GM19372 (cell line): ENCODE measurements around the gene EFCAB11.

Experiments used
- ATAC-seq: cut with Tn5 transposase; IDR thresholded peaks from one replicate; pipeline ENCODE4 v1.9.1; 2021; ENCODE audit warnings: mild to moderate bottlenecking, low read depth, moderate library complexity; ENCODE audit not compliant: unreplicated experiment

EFCAB11 gene

DNA sequence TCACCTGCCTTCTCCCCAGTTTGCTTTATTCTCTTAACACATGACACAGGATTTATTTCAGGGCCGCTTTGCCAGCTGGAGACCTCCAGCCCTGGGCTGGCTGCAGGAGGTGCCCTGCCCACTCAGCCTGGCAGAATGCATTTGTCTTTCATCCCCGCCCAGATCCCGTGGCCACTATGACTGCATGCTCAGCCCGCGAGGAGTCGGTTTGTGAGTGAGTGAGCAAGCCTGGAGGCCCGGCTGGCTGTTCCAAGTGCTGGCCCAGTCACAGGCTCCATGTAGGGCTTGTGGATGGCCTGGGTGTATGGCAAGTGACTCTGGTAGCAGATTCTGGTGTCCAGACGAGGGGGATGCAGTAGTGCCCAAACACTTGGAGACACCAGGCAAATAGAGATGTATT lies 3.3 kb upstream of the EFCAB11 start:
- ATAC-seq = no peak

DNA sequence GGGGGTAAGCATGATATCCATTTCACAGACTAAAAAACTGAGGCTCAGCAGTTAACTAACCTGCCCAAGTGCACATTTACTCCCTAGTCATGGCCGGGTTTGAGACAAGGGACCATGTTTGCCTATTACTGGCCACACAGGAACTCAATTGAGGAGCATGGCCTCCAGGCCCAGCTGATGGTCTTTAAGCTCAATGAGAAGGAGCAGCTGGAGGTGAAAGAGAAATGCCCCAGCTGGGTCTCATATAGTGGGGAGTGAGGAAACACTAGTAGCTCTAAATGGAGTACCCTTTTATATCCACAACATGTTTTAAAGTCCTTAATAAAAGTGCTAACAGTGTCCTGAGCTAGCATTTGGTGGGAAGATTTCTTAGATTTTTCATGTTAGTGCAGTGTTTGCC lies 2.8 kb upstream of the EFCAB11 start:
- ATAC-seq = no peak

DNA sequence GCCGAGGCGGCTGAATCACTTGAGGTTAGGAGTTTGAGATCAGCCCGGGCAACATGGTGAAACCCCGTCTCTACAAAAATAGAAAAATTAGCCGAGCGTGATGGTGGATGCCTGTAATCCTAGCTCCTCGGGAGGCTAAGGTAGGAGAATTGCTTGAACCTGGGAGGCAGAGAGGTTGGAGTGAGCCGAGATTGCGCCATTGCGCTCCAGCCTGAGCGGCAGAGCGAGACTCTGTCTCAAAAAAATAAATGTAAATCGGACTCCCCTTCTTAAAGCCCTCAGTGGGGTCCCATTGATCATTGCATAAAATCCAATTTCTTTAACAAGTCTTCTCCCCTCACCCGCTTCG lies 2.1 kb upstream of the EFCAB11 start:
- no peak for ATAC-seq

DNA sequence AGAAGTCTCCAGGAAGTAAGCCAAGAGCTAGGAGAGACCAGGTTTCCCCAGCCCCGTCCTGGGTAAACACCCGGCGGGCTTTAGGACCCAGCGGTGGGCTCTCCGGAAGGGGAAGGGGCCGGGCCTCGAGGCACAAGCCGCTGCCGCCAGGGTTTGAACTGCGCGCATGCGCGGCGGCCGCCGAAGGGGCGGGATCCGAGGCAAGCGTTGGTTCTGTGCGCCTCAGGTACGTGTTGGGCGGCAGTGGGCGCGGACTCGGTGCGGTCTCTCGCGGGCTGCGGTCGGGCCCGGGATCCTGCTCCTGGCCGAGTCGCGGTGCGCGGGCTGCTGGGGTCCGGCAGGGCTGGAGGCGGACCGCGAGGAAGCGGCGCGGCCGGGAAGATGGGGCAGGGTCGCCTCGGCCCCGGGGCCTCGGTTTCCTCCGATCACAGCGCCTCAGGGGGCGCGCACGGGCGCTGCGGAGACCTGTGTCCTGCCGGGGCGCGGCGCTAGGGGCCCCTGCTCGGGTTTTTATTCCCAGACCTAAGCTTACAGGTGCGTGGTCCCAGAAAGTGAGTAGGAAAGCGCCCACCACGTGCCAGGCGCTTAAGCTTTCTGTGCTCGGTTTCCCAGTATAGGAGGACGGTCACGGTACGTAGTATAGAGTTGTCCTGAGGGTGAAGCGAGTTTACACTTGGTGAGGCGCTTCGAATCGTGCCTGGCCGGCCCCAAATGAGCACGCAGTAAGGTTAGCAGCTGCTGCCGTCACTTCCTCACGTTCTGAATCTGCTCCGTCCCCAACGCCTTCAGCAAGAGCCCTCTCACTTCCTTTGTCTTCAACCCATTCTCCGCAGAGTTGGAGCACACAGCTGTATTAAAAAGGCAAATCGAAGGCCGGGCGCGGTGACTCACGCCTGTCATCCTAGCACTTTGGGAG lies 1.5 kb upstream of the EFCAB11 start, which contains the start of gene TDP1:
Gene TDP1 (plus strand): TSS at position 183 of the 916 bp plus-strand sequence. CDS start 7,188 bp downstream, outside the sequence.
- peak; percentile 61 for ATAC-seq

DNA sequence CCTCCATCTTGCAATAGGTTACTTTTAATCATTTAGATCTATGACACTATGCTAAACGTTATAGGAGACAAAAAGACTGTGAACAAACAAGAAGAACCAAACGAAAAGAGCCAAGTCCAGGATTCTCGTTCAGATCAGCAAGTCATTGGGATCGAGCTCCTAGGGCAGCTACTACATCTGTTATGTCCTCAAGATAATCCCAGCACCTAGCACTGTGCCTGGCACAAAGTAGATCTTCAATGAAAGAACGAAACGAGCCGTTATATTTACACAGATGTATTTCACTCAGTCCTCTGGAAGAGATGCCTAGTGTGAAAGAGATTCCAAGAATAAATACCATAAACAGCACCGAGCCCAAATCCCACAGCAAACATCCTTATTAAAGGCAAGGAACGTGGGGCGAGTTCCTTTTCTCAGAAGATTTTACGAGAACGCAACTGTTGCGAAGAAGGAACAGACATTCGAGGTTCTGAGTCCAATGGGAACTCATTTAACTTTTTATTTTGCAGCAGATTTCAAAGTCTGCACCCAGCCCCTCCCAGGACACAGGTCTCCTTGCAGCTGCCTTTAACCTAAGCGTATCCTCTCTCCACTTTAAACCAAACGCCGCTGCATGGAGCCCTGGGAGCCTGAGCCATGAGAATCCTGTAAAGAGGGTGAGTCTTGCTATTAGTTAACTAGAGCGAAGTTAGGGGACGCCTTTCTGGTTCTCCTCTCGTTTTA lies 653 bp upstream of the EFCAB11 start:
- peak; percentile 14 for ATAC-seq

DNA sequence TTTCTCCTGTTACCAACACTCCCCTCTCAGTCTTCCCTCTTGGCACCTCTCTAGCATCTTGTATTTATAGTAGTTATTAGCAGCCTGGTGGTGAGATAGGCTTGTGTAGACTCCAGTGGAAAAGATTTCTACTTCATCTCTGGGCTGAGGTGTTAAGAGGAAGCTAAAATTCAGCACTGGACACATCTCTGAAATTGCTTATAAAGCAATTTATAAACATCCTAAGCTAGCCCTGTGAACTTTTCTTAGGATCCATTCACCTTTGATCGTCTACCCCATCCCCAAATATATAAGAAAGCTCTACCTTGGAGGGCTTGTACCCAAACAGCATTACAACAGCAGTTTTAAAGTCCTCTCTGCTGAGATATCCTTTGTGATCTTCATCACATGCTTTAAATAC lies 928 bp downstream of the EFCAB11 start:
- no peak for ATAC-seq

DNA sequence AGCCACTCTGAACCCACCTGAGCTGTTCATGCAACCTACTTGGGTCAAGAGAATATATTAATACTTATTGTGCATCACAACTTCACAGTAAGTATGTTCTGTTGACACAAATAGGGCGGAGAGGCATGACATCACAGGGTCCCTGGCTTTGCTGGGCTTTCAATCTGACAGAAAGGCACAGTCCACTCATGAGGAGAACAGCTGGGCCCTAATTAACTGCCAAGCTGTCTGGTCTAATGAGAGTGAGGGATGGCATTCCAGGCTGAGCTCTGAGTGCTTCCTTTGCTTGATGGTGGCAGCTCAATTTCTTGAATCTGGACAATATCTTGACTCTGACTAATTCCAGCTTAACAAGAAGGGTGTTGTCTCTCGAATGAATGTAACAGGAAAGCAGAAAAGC lies 2.0 kb downstream of the EFCAB11 start:
- ATAC-seq = no peak

DNA sequence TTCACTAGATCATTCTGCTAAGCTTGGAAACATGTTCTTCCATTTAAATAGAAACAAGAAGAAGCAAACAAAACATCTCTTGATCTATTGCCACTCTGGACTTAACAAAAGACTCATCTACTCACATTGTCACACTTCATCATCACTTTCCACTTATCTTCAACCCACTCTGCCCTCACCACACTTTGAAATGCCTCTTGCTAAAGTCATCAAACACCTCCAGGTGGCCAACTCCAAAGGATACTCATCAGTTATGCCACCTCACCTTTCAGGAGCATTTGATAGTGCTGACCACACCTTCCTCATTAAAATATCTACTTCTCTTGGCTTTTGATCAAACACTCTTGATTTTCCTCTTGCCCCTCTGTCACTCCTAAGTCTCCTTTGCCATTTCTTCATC lies 7.2 kb downstream of the EFCAB11 start:
- ATAC-seq = no peak

DNA sequence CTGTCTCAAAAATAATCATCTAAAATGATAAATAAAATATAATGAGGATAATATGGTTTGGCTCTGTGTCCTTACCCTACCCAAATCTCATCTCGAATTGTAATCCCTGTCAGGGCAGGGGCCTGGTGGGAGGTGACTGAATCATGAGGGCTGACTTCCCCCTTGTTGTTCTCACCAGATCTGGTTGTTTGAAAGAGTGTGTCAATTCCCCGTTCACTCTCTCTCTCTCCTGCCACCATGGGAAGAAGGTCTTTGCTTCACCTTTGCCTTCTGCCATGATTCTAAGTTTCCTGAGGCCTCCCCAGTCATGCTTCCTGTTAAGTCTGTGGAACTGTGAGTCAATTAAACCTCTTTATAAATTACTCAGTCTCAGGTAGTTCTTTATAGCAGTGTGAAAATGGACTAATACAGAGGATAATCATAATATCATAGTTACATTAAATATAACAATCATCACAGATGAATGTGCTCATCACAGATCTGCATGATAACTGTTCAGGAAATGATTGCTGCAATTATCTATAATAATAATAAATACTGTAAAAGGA lies 12.6 kb downstream of the EFCAB11 start:
- no peak for ATAC-seq

DNA sequence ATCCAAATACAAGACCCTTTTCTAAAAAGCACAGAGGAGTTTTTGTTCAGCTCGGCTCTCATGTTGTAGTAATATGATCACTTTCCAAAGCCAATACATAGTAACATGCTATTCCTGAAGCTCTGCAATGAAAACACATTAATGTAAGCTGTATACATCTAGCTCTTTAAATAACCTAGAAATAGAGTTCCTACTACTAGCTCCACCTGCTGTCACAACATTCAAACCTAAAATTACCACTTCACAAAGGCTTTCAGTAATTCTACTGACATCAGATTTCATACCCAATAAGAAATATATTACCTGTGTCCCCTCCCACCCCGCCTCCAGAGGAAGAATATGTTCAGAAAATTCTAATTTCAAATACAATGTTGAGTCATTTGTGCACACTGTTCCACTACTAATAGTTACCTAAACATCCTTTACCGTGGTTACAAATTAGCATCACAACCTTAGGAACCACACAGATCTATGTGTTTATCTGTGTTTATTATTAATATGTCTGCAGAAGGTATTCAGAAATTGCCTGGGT lies 17.8 kb downstream of the EFCAB11 start:
- no peak for ATAC-seq

DNA sequence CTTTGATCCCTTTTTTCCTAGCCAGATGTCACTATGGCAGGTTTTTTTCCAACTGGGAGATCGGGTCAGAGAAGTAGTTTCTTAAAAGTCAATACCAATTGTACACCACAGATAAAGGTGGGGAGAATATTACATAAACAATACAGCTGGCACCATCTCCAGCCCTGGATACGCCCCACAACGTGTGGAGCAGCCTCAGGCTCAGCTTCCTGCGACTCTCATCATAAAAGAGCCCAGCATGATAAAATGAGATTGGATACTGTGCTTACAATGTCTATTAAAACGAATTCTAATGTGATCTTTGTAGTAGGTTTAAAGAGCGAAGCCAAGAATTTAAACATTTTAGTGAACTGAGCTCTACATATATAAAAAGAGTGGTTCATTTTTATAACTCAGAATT lies 21.5 kb downstream of the EFCAB11 start:
- no peak for ATAC-seq

DNA sequence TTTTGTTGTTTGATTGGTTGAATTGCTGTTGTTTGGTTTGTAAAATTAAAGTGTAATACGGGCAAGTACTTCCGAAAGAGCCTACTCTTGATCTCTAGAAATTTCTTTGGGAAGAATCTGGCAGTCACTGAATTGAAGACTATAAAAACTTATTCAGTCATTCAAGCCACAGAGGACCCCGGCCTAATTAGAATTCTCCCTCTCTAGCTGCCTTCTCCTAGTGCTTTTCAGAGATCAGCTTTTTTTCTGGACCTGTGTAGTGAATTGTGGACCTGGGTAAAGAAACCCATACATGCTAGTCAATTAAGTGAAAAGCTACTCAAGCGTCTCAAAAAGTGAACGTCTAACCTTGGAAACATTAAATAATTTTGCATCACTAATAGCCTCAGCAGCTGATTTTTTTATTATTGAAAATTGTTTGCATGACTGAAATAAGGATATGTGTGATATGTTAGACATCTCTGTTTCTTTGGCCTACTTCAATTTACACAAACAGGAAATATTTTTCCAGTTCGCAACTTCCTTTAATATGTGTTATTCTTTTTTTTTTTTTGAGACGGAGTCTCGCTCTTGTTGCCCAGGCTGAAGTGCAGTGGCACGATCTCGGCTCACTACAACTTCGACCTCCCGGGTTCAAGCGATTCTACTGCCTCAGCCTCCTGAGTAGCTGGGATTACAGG lies 27.2 kb downstream of the EFCAB11 start:
- ATAC-seq = no peak

DNA sequence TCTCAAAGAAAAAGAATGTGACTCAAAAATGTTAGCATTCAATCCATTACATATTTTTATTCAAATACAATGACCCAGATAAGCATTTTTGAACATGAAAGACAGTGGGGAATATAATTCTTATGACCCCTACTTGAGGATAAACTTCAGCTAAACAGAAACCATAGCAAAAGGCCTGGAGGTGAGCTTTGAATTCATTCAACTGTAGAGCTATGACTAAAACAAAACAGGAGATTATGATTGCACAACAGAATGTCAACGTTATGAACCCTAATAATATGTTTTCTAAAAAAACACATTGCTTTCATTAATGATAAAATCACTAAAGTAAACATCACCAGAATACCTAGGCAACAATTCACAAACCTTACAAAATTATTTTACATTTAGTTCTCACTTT lies 27.8 kb downstream of the EFCAB11 start:
- ATAC-seq = no peak

DNA sequence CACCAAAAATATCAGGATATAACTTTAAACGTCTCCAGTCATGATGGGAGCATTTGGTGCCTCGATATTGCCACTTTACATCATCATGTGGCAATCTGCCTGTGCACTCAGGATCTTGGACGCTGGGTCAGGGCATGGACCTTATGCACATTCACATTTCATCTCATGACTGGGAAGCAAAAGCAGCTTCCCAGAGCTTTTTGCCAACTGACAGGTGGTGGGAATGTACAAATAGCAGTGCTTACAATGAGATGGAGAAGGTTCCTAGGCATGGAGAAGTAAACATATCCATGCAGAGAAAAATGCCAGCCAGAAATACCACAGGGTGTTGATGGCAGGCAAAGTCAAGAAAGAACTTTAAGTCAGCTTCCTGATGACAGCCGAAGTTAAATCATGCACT lies 30.3 kb downstream of the EFCAB11 start:
- no peak for ATAC-seq

DNA sequence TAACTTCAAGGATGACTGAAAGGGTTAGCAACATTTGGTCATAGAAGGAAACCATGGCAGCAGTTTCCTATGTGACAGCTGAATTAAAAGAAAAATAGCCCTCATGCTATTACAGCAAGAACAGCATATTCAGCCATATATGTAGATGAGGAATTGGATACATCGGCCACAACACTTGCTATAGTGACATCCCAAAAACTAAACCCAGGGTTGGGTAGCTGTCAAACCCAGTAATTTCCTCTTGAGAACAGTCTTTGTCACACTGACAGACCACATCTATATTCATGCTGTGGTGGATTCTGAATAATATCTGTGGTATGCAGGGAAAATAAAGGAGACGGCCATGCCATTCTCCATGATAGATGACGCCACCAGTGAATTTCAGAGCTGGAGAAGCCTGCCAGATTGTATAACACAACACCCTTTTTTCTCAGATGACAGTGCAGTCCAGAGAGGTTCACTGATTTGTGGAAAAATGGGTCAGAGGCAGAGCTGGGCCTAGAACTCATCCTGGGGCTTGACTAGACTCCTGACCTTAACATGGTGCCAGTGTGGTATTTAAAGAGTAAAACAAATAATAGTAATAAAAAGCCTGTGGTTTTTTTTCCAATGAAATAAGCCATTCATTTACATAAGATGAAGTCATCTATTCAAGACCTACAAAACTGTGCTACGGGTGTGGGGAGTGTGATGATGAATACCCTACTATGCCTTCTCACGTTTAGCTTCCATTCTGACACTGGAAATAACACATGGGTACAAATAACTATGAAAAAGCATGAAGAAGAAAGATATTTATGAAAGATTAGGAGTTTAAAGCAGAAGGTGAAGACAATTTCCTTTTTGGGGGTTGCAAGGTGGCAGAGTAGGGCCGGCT lies 32.3 kb downstream of the EFCAB11 start:
- ATAC-seq = no peak

DNA sequence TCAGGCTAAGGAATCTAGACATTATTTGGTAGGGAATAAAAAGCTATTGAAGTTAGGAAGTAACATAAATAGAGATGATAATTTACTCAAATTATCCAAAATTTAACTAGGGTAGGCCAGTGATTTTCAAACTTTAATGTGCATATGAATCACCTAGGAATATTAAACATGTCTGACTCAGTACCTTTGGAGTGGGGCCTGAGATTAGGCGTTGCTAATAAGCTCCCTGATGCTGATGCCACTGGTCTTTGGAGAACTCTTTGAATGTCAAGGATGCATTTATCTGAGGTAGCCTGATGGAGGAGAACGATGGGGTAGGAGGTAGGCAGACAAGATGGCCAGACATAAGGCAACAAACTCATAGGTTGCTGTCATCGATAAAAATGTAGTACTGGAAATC lies 33.2 kb downstream of the EFCAB11 start:
- ATAC-seq = no peak

DNA sequence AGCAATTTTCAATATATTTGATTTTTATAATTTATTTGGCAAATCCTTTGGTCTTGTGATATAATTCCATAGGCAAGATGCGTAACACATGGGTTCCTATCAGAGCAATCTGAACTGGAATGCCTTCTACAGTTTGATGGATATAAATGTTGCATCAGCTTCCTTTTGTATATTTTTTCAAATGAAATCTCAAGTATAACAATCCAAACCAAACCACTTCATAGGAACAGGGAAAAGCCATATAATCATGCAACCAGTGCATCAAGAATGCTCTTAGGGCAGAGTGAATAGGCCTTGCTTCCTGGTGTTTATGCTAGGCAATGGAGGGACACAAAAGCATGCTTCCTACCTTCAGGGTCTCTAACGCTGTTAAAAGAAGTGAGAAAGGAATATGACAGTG lies 34.5 kb downstream of the EFCAB11 start:
- no peak for ATAC-seq

DNA sequence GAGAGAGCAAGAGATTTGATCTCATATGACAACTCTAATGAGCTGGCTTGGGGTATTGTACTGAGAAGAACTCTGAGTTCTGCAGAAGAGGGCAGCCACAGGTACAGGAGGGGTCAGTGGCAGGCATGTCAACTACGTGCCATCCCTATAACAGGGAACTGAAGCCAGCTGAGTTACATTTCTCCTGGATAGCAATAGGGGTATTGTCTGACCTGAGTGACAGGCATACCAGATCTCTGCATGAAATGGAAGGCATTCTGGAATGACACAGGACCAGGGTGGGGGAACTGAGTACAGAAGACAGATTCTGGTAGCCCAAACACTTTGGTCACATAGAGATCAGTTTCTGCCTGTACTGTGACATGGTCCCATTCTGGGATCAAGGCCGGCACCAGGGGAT lies 35.8 kb downstream of the EFCAB11 start:
- ATAC-seq = no peak

DNA sequence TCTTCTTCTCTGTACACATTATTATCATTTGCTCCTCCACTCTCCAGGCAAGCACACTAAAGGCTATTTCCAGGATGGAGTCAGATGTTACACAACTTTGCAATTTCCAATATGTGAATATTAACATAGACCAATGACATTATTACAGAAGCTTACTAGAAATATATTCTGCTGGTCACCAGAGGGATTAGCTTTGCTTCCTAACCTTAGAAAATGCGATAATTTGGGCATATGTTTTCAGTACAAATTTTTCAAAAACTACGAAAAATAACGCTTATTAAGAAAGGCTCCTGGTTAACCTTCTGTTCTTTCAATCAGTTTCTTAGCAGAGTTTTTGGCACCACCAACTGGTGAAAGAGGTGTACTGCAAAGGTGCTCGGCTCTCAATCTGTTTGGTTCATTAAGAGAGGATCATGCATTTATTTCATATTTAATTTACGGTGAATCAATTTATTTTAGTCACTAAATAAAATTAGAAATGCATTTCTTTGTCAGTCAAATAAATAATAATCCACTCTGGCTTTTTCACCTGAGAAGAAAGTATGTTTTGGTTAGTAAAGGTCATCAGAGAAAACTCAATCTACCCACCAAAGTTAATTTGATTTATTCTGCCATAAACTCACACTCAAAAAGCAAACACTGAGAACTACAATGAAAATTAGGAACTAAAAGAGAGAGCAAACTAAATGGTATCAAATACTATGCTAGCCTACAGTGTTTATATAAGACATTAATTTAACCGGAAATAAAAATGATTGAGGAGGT lies 39.2 kb downstream of the EFCAB11 start:
- peak; percentile 61 for ATAC-seq
